ENCODE results near the gene TSGA10IP. TPM values are rescaled to one million over a fixed set of nuclear protein-coding genes. Genes with fewer than 3 reads are reported as not detected.

Gene TSGA10IP
- total and polyA plus RNA-seq, 2 experiments from 2014 or later, result 1.6 to 2.0 TPM

DNA sequence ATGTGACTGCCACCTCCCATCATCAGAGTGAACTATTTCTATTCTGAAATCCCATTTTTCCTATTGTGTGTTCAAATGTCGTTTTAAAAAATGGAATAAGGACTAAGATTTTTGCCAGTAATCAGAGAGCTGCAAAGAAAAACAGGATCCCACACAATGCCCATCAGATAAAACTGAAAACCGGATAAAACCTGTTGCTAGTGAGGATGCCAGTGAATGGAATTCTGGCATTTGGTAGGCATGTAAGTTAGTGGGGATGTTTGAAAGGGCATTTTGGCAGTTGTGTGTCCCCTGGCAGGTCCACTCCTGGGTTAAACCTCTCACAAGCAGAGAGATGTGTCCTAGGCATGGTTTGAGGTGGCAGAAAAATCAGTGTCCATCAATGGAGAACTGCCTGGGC is 19.9 kb upstream of the TSGA10IP start:
- Histone ChIP-seq H3K79me2 (replicated peaks; ENCODE audit: insufficient read depth) (no peaks in the 10 kb centered on the region), H3K27me3 (ENCODE audit: insufficient read depth) (no peaks in the 10 kb centered on the region), H4K20me1 (replicated peaks; ENCODE audit: insufficient read depth) (no peaks in the 10 kb centered on the region), H3K4me2 (no peak overlapping the region), H3K4me1 (ENCODE audit: insufficient read depth) (peaks cover 9% of the 10 kb centered on the region; the same call in 1 of the 2 replicates), H3K4me3 (no peak overlapping the region), H3F3A (replicated peaks; ENCODE audit: low read depth) (no peaks in the 10 kb centered on the region), H2AFZ (no peak overlapping the region), H3K9me2 (ENCODE audit: insufficient read depth) (no peaks in the 10 kb centered on the region), H3K27ac (ENCODE audit: low read depth) (no peak overlapping the region), H3K36me3 (ENCODE audit: insufficient read depth) (no peaks in the 10 kb centered on the region; the same call in 1 of the 2 replicates)
- TF ChIP-seq EZH2 (IDR thresholded peaks at IDR 0.05; ENCODE audit: low read depth, unreplicated experiment) (no peak), EZH2phosphoT487 (IDR thresholded peaks at IDR 0.05; ENCODE audit: unreplicated experiment) (no peak), POLR2AphosphoS5 (IDR thresholded peaks at IDR 0.05; ENCODE audit: low read depth) (no peak), ZNF114 (CRISPR knock-in tag; IDR thresholded peaks at IDR 0.05) (no peak), NANOG (IDR thresholded peaks at IDR 0.05; ENCODE audit: borderline replicate concordance) (no peak), JUNB (IDR thresholded peaks at IDR 0.05; ENCODE audit: unreplicated experiment) (no peak), CREB1 (CRISPR knock-in tag; IDR thresholded peaks at IDR 0.05; ENCODE audit: low read depth) (no peak), STAT1 (IDR thresholded peaks at IDR 0.05; ENCODE audit: unreplicated experiment) (no peak), ZNF331 (CRISPR knock-in tag; IDR thresholded peaks at IDR 0.05; ENCODE audit: low read depth) (no peak), CTCF (conservative IDR thresholded peaks at IDR 0.05; ENCODE audit: low read depth in 2 of 2) (no peak)
- TF ChIP-seq, protein P1, sequence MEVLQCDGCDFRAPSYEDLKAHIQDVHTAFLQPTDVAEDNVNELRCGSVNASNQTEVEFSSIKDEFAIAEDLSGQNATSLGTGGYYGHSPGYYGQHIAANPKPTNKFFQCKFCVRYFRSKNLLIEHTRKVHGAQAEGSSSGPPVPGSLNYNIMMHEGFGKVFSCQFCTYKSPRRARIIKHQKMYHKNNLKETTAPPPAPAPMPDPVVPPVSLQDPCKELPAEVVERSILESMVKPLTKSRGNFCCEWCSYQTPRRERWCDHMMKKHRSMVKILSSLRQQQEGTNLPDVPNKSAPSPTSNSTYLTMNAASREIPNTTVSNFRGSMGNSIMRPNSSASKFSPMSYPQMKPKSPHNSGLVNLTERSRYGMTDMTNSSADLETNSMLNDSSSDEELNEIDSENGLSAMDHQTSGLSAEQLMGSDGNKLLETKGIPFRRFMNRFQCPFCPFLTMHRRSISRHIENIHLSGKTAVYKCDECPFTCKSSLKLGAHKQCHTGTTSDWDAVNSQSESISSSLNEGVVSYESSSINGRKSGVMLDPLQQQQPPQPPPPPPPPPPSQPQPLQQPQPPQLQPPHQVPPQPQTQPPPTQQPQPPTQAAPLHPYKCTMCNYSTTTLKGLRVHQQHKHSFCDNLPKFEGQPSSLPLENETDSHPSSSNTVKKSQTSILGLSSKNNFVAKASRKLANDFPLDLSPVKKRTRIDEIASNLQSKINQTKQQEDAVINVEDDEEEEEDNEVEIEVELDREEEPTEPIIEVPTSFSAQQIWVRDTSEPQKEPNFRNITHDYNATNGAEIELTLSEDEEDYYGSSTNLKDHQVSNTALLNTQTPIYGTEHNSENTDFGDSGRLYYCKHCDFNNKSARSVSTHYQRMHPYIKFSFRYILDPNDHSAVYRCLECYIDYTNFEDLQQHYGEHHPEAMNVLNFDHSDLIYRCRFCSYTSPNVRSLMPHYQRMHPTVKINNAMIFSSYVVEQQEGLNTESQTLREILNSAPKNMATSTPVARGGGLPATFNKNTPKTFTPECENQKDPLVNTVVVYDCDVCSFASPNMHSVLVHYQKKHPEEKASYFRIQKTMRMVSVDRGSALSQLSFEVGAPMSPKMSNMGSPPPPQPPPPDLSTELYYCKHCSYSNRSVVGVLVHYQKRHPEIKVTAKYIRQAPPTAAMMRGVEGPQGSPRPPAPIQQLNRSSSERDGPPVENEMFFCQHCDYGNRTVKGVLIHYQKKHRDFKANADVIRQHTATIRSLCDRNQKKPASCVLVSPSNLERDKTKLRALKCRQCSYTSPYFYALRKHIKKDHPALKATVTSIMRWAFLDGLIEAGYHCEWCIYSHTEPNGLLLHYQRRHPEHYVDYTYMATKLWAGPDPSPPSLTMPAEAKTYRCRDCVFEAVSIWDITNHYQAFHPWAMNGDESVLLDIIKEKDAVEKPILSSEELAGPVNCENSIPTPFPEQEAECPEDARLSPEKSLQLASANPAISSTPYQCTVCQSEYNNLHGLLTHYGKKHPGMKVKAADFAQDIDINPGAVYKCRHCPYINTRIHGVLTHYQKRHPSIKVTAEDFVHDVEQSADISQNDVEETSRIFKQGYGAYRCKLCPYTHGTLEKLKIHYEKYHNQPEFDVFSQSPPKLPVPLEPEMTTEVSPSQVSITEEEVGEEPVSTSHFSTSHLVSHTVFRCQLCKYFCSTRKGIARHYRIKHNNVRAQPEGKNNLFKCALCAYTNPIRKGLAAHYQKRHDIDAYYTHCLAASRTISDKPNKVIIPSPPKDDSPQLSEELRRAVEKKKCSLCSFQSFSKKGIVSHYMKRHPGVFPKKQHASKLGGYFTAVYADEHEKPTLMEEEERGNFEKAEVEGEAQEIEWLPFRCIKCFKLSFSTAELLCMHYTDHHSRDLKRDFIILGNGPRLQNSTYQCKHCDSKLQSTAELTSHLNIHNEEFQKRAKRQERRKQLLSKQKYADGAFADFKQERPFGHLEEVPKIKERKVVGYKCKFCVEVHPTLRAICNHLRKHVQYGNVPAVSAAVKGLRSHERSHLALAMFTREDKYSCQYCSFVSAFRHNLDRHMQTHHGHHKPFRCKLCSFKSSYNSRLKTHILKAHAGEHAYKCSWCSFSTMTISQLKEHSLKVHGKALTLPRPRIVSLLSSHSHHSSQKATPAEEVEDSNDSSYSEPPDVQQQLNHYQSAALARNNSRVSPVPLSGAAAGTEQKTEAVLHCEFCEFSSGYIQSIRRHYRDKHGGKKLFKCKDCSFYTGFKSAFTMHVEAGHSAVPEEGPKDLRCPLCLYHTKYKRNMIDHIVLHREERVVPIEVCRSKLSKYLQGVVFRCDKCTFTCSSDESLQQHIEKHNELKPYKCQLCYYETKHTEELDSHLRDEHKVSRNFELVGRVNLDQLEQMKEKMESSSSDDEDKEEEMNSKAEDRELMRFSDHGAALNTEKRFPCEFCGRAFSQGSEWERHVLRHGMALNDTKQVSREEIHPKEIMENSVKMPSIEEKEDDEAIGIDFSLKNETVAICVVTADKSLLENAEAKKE (CRISPR knock-in tag; IDR thresholded peaks at IDR 0.05), result no peak
- TF ChIP-seq, protein P2, sequence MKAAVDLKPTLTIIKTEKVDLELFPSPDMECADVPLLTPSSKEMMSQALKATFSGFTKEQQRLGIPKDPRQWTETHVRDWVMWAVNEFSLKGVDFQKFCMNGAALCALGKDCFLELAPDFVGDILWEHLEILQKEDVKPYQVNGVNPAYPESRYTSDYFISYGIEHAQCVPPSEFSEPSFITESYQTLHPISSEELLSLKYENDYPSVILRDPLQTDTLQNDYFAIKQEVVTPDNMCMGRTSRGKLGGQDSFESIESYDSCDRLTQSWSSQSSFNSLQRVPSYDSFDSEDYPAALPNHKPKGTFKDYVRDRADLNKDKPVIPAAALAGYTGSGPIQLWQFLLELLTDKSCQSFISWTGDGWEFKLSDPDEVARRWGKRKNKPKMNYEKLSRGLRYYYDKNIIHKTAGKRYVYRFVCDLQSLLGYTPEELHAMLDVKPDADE (IDR thresholded peaks at IDR 0.05), result no peak
- TF ChIP-seq, protein P3, sequence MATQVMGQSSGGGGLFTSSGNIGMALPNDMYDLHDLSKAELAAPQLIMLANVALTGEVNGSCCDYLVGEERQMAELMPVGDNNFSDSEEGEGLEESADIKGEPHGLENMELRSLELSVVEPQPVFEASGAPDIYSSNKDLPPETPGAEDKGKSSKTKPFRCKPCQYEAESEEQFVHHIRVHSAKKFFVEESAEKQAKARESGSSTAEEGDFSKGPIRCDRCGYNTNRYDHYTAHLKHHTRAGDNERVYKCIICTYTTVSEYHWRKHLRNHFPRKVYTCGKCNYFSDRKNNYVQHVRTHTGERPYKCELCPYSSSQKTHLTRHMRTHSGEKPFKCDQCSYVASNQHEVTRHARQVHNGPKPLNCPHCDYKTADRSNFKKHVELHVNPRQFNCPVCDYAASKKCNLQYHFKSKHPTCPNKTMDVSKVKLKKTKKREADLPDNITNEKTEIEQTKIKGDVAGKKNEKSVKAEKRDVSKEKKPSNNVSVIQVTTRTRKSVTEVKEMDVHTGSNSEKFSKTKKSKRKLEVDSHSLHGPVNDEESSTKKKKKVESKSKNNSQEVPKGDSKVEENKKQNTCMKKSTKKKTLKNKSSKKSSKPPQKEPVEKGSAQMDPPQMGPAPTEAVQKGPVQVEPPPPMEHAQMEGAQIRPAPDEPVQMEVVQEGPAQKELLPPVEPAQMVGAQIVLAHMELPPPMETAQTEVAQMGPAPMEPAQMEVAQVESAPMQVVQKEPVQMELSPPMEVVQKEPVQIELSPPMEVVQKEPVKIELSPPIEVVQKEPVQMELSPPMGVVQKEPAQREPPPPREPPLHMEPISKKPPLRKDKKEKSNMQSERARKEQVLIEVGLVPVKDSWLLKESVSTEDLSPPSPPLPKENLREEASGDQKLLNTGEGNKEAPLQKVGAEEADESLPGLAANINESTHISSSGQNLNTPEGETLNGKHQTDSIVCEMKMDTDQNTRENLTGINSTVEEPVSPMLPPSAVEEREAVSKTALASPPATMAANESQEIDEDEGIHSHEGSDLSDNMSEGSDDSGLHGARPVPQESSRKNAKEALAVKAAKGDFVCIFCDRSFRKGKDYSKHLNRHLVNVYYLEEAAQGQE (IDR thresholded peaks at IDR 0.05; ENCODE audit: unreplicated experiment), result no peak
- Mint-ChIP-seq H3K4me1 (peaks cover 17% of the 10 kb centered on the region), H3K9me3 (no peaks in the 10 kb centered on the region), H3K36me3 (ENCODE audit: low read depth) (peaks cover 18% of the 10 kb centered on the region), H3K27ac (no peak overlapping the region), H3K4me3 (no peak overlapping the region; the same call in 2 of the 3 replicates), H3K27me3 (ENCODE audit: insufficient read depth, low read depth, poor library complexity) (peaks cover 7% of the 10 kb centered on the region)
- DNase-seq (ENCODE audit: low spot score) (no peak), ATAC-seq (no peak)
